Cardiac ventricle fibroblast (primary cell): ENCODE data around the gene DNAI4. TPM values are rescaled to one million over a fixed set of nuclear protein-coding genes. Genes with fewer than 3 reads are reported as not detected.

Experiments used
- total RNA-seq: library from RNA; depleted of rRNA; stranded (reverse); fragments of >200 nt; gene quantifications from 2 replicates; pipeline ENCODE4 v1.2.3, GENCODE V29; 2015

Gene DNAI4, protein sequence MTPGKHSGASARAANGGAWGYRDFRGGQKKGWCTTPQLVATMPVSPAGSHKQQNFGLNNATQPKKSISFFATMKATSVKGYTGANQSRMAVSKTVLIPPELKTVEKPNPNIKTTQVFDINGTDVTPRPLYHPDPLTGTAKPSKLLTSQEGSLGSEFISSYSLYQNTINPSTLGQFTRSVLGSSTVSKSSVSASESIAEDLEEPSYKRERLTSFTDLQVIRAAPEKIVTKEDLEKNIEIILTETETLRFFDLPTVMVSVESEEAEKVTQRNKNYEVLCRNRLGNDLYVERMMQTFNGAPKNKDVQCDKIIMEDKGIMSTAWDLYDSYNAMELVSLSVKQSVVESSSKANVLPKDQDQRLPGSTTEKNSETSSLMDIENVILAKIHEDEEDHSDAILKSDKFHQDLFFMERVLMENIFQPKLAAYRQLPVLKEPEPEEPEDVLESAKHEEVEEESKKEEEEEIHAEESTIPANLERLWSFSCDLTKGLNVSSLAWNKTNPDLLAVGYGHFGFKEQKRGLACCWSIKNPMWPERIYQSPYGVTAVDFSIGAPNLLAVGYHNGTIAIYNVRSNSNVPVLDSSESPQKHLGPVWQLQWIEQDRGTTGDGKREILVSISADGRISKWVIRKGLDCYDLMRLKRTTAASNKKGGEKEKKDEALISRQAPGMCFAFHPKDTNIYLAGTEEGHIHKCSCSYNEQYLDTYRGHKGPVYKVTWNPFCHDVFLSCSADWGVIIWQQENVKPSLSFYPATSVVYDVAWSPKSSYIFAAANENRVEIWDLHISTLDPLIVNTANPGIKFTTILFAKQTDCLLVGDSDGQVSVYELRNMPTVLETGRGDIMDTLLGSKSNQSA
- total RNA-seq = 1.8 and 3.7 TPM in 2 replicates

DNA sequence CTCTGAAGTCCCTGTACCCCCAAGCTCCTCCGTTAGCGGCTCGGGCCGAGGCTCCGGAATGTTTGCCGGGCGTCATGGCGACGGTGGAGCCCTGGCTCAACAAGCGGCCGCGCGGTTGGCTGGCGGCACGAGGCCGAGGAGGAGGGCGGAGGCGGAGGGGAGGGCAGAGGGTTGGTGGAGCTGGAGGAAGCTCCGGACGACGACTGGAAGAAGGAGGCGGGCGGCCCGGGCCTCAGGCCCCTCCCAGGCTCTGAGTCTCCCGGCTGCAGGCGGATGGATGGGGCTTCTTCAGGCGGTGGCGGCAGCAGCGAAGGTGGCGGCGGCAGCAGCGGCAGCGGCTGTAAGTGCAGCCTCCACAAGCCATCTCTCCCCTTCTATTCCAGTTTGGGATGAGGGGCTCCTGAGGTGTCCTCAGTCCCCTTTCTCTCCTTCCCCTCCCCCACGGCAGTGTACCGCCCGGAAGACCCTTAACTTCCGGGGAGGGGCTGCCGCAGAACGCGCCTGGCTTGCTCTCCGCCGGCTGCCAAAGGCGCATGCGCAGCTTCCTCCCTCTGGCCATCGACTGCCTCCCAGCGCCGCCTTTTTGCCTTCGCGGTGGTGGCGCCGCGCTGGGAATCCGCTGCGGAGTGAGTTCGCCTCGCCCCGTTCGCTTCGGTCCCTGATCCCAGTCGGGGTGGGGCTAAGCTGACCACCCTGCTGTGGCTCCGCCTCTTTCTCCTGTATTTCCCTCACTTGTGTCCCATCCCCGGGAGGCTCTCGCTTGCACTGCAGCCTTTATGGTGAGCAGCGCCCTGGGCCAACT lies at the start of gene DNAI4, which contains the start of gene MIER1:
Gene DNAI4 (minus strand): TSS at position 101 of the 802 bp plus-strand sequence. CDS start 25 bp downstream, at position 76.
Gene MIER1 (plus strand): TSS at position 235 of the 802 bp plus-strand sequence. CDS start 39 bp downstream, at position 274.

Other genes with a start within 250 kb of the DNAI4 start
- gene DYNLT5, start 172.4 kb downstream of the DNAI4 start, total RNA-seq = 1.3 TPM in 1 of 2 replicates, not detected in the other
- gene INSL5, start 123.6 kb downstream of the DNAI4 start, total RNA-seq = not detected in 2 replicates
- gene MIER1, start 134 bp upstream of the DNAI4 start, total RNA-seq = 17.5 and 19.7 TPM in 2 replicates
- 6.9 and 8.2 TPM in 2 replicates for gene SLC35D1, start 129.3 kb upstream of the DNAI4 start, total RNA-seq
- gene C1orf141, start 210.1 kb upstream of the DNAI4 start, total RNA-seq = not detected in 2 replicates
- gene IL23R, start 241.6 kb upstream of the DNAI4 start, total RNA-seq = not detected in 2 replicates